IPS-11a (cell line): ENCODE data around the gene TMEM179.

Experiments used
- H3K4me3 ChIP-seq: one replicate; pipeline ENCODE4 v1.5.1; 2013; ENCODE audit warnings: low read depth, low read length, control low read depth

Gene TMEM179

GRCh38 chr14:104547310-104547997, 57.1 kb downstream of the TMEM179 start:
- H3K4me3 ChIP-seq, result no peak overlapping the region

GRCh38 chr14:104546591-104547309, 57.8 kb downstream of the TMEM179 start:
- H3K4me3 ChIP-seq, result no peak overlapping the region

GRCh38 chr14:104545942-104546501, 58.5 kb downstream of the TMEM179 start:
- no peak overlapping the region for H3K4me3 ChIP-seq

GRCh38 chr14:104545151-104545941, 59.2 kb downstream of the TMEM179 start:
- H3K4me3 ChIP-seq, result no peak overlapping the region

GRCh38 chr14:104544362-104544961, 60.1 kb downstream of the TMEM179 start:
- no peak overlapping the region for H3K4me3 ChIP-seq

GRCh38 chr14:104542871-104543830, 61.4 kb downstream of the TMEM179 start:
- H3K4me3 ChIP-seq, result no peak overlapping the region

GRCh38 chr14:104541905-104542465, 62.6 kb downstream of the TMEM179 start:
- no peak overlapping the region for H3K4me3 ChIP-seq
